Type B pancreatic cell (in vitro differentiated cells): ENCODE measurements around the gene PDLIM5. TPM values are rescaled to one million over a fixed set of nuclear protein-coding genes. Genes with fewer than 3 reads are reported as not detected.
A peak's percentile ranks its signal among the peaks of the same experiment; 100 is the strongest.

ENCODE experiments used
- DNase-seq: peaks from one replicate; pipeline ENCODE4 v3.0.0; 2021; ENCODE audit warnings: mixed read lengths; ENCODE audit not compliant: unreplicated experiment; ENCODE audit errors: extremely low spot score
- H3K27ac Mint-ChIP-seq: 2 replicates; pipeline ENCODE4 v1.8.0; 2021; ENCODE audit warnings: mild to moderate bottlenecking, mixed read lengths
- H3K27me3 Mint-ChIP-seq: 2 replicates; pipeline ENCODE4 v1.8.0; 2021; ENCODE audit warnings: mixed read lengths
- H3K36me3 Mint-ChIP-seq: 2 replicates; pipeline ENCODE4 v1.8.0; 2021; ENCODE audit warnings: mixed read lengths
- H3K4me1 Mint-ChIP-seq: one replicate; pipeline ENCODE4 v1.8.0; 2021; ENCODE audit warnings: mixed read lengths; ENCODE audit not compliant: unreplicated experiment
- H3K4me3 Mint-ChIP-seq: 2 replicates; pipeline ENCODE4 v1.8.0; 2021; ENCODE audit warnings: mild to moderate bottlenecking, mixed read lengths
- H3K9me3 Mint-ChIP-seq: 2 replicates; pipeline ENCODE4 v1.8.0; 2021; ENCODE audit warnings: mixed read lengths
- total RNA-seq: library from RNA; stranded (reverse); gene quantifications from 2 replicates; pipeline ENCODE4 v1.2.1, GENCODE V29; 2021; ENCODE audit warnings: low replicate concordance
- TF ChIP-seq, protein P1 (sequence below): fragments of 200-600 bp; sonication (generic); conservative IDR thresholded peaks from 2 replicates; pipeline ENCODE4 v1.5.0; 2021; ENCODE audit warnings: antibody characterized with exemption, mild to moderate bottlenecking

PDLIM5 gene
- total RNA-seq, 1 donor from 2014 or later = 76.7 TPM

- Mint-ChIP-seq H3K36me3 (no peaks in the 10 kb centered on the region), H3K27me3 (no peaks in the 10 kb centered on the region), H3K4me1 (peaks cover 21% of the 10 kb centered on the region), H3K9me3 (peaks cover 3% of the 10 kb centered on the region), H3K4me3 (no peak overlapping the region), H3K27ac (no peak overlapping the region)
- no peak for DNase-seq
- TF ChIP-seq, protein P1, sequence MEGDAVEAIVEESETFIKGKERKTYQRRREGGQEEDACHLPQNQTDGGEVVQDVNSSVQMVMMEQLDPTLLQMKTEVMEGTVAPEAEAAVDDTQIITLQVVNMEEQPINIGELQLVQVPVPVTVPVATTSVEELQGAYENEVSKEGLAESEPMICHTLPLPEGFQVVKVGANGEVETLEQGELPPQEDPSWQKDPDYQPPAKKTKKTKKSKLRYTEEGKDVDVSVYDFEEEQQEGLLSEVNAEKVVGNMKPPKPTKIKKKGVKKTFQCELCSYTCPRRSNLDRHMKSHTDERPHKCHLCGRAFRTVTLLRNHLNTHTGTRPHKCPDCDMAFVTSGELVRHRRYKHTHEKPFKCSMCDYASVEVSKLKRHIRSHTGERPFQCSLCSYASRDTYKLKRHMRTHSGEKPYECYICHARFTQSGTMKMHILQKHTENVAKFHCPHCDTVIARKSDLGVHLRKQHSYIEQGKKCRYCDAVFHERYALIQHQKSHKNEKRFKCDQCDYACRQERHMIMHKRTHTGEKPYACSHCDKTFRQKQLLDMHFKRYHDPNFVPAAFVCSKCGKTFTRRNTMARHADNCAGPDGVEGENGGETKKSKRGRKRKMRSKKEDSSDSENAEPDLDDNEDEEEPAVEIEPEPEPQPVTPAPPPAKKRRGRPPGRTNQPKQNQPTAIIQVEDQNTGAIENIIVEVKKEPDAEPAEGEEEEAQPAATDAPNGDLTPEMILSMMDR = no peak
Observed at GRCh38 chr4:94536649-94537469, 85.1 kb downstream of the PDLIM5 start.

- Mint-ChIP-seq H3K4me3 (no peak overlapping the region), H3K27me3 (no peaks in the 10 kb centered on the region), H3K27ac (peak overlapping the region; percentile 47), H3K4me1 (peaks cover 18% of the 10 kb centered on the region), H3K36me3 (no peaks in the 10 kb centered on the region), H3K9me3 (no peaks in the 10 kb centered on the region)
- TF ChIP-seq, protein P1 = no peak
- no peak for DNase-seq
Observed at GRCh38 chr4:94537921-94538628, 86.3 kb downstream of the PDLIM5 start.

DNA sequence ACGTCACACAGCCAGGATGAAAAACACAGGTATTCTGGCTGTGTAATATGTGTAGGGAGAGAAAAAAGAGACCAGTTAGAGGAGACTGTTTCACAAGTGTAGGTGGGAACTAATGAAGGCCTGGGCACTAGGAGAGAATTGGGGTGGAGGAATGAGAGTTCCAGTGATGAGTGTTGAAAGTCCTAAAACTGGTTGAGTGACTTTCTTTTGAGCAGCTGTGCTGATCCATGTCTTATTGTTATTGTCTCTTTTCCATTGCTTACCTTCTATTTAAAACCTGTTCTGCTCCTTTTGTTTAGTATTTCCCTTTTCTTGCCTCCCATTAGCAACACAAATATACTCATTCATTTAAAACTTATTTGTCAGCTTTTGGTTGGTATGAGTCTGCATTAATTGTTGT is 88.7 kb downstream of the PDLIM5 start:
- Mint-ChIP-seq H3K9me3 (no peaks in the 10 kb centered on the region), H3K27me3 (no peaks in the 10 kb centered on the region), H3K27ac (peak overlapping the region; percentile 95), H3K4me3 (peak overlapping the region; percentile 64), H3K4me1 (peaks cover 9% of the 10 kb centered on the region), H3K36me3 (peaks cover 8% of the 10 kb centered on the region)
- DNase-seq = no peak
- TF ChIP-seq, protein P1 = no peak

DNA sequence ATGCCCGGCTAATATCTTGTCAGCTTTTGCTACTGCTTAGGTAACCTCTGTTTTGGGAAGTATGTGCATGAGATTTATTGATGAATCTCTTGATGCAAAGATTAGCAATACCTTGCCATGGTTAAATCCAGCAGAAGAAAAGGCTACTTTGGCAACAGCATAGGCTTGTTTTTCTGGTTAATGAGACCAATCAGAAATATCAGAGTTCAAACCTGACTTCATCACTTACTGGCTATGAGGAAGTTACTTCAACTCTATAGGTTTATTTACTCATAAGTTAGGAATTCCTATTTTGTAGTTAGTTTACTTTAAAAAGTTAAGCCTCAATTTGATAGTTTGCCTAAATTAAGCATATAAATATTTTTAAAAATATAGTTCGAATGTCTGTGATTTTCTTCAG is 93.1 kb downstream of the PDLIM5 start:
- Mint-ChIP-seq H3K36me3 (peaks cover 27% of the 10 kb centered on the region), H3K27ac (peak overlapping the region; percentile 82), H3K27me3 (no peaks in the 10 kb centered on the region), H3K4me3 (no peak overlapping the region), H3K4me1 (peaks cover 5% of the 10 kb centered on the region), H3K9me3 (peaks cover 17% of the 10 kb centered on the region)
- DNase-seq = no peak
- TF ChIP-seq, protein P1 = no peak

DNA sequence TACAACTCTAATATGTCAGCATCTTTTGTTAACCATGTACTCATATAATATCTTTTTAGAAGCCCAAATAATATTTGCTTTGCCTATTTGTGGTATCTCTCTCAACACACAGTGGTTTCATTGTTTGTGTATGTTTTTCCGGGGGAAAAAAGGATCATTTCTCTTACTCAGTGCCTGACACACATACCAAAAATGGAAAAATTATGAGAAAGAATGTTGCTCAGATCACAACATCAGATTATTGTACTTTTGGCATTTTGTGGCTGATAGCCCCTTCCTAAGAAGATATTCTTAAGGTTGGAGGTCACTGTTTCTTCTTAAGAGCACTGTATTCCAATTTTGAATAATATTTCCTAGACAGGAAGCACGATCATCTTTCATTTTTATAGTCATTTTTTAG is 93.6 kb downstream of the PDLIM5 start:
- Mint-ChIP-seq H3K9me3 (peaks cover 17% of the 10 kb centered on the region), H3K27ac (peak overlapping the region; percentile 82), H3K4me3 (no peak overlapping the region)

More for the DNA sequence above, 93.6 kb downstream of the PDLIM5 start:
- H3K36me3 Mint-ChIP-seq = peaks cover 27% of the 10 kb centered on the region
- H3K4me1 Mint-ChIP-seq = peaks cover 5% of the 10 kb centered on the region
- TF ChIP-seq, protein P1 = no peak
- DNase-seq = no peak
- H3K27me3 Mint-ChIP-seq = no peaks in the 10 kb centered on the region
